Measurements from ENCODE around the gene LARGE1. TPM values are rescaled to one million over a fixed set of nuclear protein-coding genes. Genes with fewer than 3 reads are reported as not detected.

LARGE1 gene
- total RNA-seq, 4 donors from 2014 or later = 11.8 to 33.2 (median 22.6) TPM

DNA sequence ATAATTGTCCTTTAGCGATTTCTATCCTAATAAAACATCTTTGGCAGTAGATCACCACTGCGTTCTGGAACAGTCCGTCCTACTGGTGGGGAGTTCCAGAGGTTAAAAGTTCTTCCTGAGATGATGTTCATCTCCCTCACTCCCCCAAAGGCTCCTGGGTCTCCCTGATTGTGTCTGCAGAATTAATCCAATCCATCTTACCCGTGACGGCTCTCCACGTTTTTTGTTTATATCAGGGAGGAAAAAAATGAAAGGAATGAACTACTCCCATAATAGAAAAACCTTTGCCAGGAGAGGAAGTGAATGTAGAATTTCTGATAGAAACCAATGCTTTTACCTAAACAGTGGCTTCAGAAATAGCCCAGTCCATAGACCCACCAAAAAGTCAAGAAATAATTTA lies 81.6 kb downstream of the LARGE1 start:
- H3K4me3 ChIP-seq (ENCODE audit: low read depth, poor library complexity, severe bottlenecking) = no peak overlapping the region
- intact Hi-C loops (cut with DNase I; ENCODE audit: low total_unique reads) = no loop called here
- no peak for TF ChIP-seq POLR2A (IDR thresholded peaks at IDR 0.05)
- TF ChIP-seq CTCF (IDR thresholded peaks at IDR 0.05) = no peak
- WGBS, 2 donors = 62 to 65% methylated on average over 6 of the region's 6 CpGs
- no peak for DNase-seq (ENCODE audit: low spot score in 2 of 2)

DNA sequence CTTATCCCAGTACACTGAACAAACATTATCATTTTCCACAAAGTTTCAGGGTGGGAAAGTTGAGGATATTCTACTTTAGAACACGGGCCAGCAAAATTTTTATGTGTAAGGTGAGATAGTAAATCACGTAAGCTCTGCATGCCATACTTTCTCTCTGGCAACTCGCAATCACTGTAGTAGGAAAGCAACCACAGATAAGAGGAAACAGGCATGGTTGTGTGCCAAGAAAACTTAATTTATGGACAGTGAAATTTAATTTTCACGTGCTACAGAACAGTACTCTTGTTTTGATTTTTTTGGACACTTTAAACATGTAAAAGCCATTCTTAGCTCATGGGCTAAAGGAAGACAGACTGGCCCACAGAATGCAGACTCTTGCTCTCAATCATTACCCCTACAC lies 82.5 kb downstream of the LARGE1 start:
- intact Hi-C loops (cut with DNase I; ENCODE audit: low total_unique reads) = no loop called here
- TF ChIP-seq CTCF (IDR thresholded peaks at IDR 0.05) (no peak), POLR2A (IDR thresholded peaks at IDR 0.05) (no peak)
- WGBS, 2 donors = 40 to 42% methylated on average over 4 of the region's 4 CpGs
- no peak for DNase-seq (ENCODE audit: low spot score in 2 of 2)
- H3K4me3 ChIP-seq (ENCODE audit: low read depth, poor library complexity, severe bottlenecking) = no peak overlapping the region

DNA sequence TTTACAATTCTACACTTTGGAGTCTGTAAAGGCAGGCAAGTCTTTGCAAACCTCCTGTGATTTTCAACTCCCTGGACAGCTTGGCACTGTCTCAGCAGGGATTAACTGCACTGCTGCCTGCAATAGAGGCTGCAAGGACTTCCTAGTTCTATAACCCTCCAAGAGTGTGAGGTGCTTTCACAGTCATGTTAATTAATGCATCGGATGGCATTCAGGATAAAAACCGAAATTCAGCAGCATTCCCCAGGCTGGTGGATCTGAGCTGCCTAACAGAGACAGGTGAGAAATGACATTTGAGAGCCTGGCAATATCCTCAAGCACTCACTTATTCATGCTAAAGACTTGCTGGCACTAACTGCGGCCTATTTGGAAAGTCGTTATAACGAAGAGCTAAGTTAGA lies 85.0 kb downstream of the LARGE1 start:
- no peak overlapping the region for H3K4me3 ChIP-seq (ENCODE audit: low read depth, poor library complexity, severe bottlenecking)
- no peak for TF ChIP-seq POLR2A (IDR thresholded peaks at IDR 0.05)
- no peak for TF ChIP-seq CTCF (IDR thresholded peaks at IDR 0.05)
- intact Hi-C loops (cut with DNase I; ENCODE audit: low total_unique reads) = no loop called here
- DNase-seq (ENCODE audit: low spot score in 2 of 2) = no peak
- WGBS, 2 donors = 48 to 51% methylated on average over 5 of the region's 5 CpGs

DNA sequence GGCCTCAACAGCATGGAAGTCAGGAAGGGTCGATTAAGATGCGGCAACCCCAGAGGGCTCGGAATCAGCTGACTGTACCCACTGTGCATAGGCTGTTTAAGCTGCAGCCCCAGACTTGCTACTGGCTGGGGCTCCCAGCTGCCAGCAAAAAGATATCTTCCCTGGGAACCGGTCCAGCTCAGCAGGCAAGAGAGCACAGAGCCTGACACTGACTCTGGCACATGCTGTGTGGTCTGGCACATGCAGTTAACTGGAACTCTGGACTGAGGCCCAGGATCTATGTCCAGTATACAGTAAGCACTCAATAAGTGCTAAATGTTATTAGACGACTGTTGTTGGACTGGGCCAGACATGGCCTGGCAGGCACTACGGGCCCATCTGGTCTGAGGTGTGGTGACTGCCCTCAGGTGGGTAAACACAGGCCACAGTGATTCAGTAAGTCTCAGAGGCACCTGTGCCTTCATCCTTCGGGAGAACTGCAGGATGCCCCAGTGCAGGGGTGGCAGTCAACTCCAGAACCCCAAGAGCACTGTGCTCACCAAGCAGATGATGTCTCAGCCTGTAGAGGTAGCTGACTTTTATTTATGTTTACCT lies 87.6 kb downstream of the LARGE1 start:
- TF ChIP-seq CTCF (IDR thresholded peaks at IDR 0.05) (no peak), POLR2A (IDR thresholded peaks at IDR 0.05) (no peak)
- H3K4me3 ChIP-seq (ENCODE audit: low read depth, poor library complexity, severe bottlenecking) = no peak overlapping the region
- intact Hi-C loops (cut with DNase I; ENCODE audit: low total_unique reads) = no loop called here
- no peak for DNase-seq (ENCODE audit: low spot score in 2 of 2)
- WGBS, 2 donors = 42 to 51% methylated on average over 5 to 7 of the region's 7 CpGs

DNA sequence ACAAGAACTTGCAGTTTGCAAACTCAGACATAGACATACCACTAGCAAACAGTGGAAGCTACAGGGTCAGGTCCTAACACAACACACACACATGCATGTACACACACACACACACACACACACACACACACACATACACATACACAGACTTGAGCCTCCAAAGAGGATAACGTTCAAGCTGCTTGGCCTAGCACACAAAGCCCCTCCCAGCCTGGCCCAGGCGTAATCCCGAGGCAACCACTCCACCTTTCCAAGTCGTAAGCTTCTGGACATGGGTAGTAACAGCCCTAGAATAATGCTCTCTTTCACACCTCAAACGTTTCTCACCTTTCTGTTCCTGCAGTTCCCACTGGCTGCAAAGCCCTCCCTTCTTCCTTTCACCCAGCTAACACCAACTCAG lies 88.6 kb downstream of the LARGE1 start:
- WGBS, 2 donors = 49 to 54% methylated on average over 5 of the region's 5 CpGs
- intact Hi-C loops (cut with DNase I; ENCODE audit: low total_unique reads) = no loop called here
- TF ChIP-seq POLR2A (IDR thresholded peaks at IDR 0.05) = no peak
- TF ChIP-seq CTCF (IDR thresholded peaks at IDR 0.05) = no peak
- no peak for DNase-seq (ENCODE audit: low spot score in 2 of 2)
- no peak overlapping the region for H3K4me3 ChIP-seq (ENCODE audit: low read depth, poor library complexity, severe bottlenecking)

DNA sequence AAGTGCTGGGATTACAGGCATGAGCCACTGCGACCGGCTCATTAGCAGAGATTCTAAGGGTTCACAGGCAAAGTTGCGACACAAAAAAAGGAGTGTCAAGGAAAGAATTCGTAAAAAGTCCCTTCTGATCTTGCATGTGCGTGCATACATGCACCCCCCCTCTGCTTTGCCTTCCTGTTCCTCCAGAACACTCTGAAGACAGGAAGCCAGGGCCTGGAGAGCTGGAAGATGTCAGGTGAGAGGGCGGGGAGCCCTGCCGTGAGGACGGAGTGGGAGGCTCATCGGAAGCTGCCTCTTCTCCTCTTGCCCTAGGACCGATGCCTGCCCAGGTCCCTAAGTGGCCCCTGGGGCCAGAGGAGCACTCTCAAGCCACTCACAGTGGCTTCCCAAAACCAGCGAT lies 89.1 kb downstream of the LARGE1 start:
- intact Hi-C loops (cut with DNase I; ENCODE audit: low total_unique reads) = no loop called here
- TF ChIP-seq CTCF (IDR thresholded peaks at IDR 0.05) (no peak), POLR2A (IDR thresholded peaks at IDR 0.05) (no peak)
- no peak for DNase-seq (ENCODE audit: low spot score in 2 of 2)
- 76 to 82% methylated on average over 11 of the region's 11 CpGs for WGBS, 2 donors
- no peak overlapping the region for H3K4me3 ChIP-seq (ENCODE audit: low read depth, poor library complexity, severe bottlenecking)
